ENCODE results near the gene NEURL4.
"Not testable (repeated sequence)": the region's sequence is repeated elsewhere in the genome, so short reads cannot be mapped to it uniquely, and the experiment has no call there.

The NEURL4 gene

DNA sequence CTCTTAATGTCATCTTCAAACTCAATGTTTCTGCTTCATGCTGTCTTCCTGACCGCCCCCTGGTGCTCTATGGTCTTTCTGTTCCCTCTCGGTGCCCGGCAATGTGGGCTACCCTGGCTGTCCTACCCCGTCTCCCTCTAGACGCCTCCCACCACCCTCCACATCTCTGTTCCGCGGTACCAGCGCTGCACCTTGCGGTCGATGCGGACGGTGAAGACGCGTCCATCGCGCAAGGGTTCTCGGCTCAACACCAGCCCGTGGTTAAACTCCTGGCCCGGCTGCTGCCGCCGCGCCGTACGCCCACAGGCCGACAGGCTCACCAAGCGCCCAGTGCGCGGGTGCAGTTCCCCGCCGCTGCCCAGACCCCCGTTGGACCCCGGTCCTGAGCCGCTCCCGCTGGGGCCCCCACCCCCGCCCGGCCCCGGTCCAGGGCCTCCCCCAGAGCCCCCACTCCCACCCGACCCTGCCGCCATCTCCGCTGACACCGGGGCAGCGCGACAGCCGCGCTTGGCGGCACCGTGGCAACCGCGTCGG lies at the start of gene NEURL4:
Gene NEURL4, minus strand, starts transcription at position 496 of the 534 bp plus-strand sequence. Its CDS starts 23 bp downstream, at position 473.
- no peak for DNase-seq (ENCODE audit: low read depth)

DNA sequence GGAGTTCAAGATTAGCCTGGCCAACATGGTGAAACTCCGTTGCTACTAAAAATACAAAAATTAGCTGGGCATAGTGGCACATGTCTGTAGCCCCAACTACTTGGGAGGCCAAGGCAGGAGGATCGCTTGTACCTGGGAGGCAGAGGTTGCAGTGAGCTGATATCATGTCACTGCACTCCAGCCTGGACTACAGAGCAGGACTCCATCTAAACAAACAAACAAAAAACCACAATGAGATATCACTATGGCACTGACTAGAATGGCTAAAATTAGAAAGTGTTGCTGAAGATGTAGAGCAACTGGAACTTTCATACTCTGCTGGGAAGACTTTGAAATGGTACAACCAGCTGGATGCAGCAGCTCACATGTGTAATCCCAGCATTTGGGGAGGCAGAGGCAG lies 45.2 kb upstream of the NEURL4 start:
- no peak for DNase-seq (ENCODE audit: low read depth)

DNA sequence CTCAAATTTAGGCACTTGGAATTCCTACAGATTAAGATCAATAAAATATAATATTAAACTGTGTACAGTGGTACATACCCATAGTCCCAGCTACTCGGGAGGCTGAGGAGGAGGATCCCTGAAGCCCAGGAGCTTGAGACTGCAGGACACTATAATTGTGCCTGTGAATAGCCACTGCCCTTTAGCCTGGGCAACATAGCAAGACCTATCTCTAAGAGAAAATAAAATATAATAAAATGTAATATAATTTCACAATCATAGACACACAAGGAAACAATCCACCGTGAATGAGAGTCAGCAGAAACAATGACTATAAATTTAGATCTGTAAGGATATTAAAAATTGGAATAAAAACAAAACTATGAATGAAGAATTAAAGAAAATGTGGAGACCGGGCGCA lies 41.7 kb upstream of the NEURL4 start:
- DNase-seq (ENCODE audit: low read depth) = no peak

DNA sequence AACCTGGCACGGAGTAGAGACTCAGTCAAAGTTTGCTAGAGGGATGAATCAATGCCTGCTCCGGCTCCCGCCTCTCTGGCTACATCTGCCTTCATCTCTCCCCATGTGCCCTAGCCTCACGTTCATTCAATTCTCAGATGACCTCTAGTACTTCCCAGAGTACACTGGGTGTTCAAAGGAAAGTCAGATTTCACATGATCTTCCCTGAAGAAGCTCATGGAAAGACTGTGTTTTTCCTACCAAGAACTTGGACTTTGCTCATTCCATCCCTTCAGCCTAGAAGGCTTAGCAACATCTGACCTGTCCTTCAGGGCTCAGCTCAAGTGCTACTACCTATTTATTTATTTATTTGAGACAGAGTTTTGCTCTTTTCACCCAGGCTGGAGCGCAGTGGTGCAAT lies 40.7 kb upstream of the NEURL4 start:
- DNase-seq (ENCODE audit: low read depth) = no peak

DNA sequence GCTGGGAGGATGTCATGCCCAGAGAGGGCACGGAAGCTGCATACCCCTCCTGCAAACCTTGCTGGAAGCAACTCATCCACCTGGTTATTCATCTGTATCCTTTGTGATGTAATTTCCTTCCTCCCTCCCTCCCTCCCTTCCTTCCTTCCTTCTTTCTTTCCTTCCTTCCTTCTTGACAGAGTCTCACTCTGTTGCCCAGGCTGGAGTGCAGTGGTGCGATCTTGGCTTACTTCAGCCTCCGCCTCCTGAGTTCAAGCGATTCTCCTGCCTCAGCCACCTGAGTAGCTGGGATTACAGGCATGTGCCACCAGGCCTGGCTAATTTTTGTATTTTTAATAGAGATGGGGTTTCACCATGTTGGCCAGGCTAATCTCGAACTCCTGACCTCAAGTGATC lies 39.5 kb upstream of the NEURL4 start:
- DNase-seq (ENCODE audit: low read depth) = not testable (repeated sequence)

DNA sequence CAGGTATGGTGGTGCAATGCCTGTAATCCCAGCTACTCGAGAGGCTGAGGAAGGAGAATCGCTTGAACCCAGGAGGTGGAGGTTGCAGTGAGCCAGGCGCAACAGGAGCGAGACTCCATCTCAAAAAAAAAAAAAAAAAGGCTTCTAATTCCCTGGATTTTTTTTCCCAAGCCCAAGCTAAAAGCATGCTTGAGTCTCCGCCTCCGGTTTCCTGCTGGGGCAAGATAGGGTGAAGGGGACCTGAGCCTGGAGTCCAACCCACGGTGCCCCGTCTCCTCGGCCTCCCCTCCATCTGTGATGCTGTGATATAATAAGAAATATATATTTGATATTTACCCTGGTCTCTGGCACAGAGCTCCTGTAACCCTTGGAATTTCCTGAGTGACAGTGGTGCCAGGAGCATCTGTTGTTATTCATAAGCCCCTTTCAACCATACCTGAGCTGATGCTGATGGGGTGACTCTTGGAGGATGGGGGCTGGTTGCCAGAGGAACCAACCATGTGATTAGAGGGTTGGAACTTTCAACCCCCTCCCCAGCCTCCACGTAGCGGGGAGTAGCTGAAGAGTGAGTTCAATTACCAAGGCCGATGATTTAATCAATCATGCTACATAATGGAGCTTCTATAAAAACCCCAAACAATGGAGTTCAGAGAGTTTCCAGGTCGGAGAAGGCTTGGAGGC lies 38.9 kb upstream of the NEURL4 start:
- no peak for DNase-seq (ENCODE audit: low read depth)

DNA sequence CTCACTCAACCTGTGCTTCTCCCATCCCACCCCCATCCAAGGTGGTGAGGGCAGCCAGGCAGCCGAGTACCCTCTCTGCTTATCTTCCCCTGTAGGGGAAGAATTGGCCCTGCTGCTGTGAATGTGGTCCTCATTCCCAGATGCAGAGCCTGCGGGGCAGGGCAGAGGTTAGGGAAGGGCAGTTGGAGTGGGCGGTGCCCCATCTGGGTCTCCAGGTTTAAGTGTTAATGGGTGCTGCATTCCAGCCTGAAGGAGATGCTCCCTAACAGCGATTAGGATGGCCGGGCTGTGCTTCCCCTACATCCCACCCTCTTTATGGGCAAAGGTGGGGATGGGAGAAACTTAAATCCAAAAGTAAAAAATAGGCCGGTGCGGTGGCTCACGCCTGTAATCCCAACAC lies 37.9 kb upstream of the NEURL4 start:
- DNase-seq (ENCODE audit: low read depth) = no peak

DNA sequence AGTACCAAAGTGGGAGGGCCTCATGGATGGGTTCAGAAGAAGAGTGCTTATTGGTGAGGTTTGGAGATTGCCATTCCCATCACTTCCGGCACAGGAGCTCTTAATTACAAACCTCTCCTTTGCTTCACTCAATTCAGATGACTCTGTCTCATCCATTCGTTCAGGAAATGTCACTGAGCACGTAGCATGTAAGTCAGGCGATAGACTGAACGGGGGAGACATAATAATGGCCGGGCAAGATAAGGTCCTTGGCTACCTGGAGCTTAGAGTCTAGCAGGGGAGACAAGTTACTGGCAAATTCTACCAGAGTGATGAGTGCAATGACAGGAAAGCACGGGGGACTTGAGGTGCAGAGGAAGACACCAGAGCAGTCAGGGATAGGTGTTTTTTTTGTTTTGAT lies 36.8 kb upstream of the NEURL4 start:
- DNase-seq (ENCODE audit: low read depth) = not testable (repeated sequence)

DNA sequence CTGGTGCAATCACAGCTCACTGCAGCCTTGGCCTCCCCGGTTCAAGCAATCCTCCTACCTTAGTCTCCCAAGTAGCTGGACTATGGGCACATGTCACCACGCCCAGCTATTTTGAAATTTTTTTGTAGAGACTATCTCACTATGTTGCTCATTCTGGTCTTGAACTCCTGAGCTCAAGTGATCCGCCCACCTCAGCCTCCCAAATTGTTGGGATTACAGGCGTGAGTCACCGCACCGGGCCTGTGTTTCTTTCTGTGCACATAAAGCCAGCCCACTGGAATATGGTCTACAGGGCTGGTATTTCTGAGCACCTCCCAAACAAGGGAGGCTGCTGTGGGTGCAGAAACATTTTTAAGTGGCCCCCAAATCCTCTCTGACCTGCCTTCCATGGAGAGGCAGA lies 34.2 kb upstream of the NEURL4 start:
- no peak for DNase-seq (ENCODE audit: low read depth)

DNA sequence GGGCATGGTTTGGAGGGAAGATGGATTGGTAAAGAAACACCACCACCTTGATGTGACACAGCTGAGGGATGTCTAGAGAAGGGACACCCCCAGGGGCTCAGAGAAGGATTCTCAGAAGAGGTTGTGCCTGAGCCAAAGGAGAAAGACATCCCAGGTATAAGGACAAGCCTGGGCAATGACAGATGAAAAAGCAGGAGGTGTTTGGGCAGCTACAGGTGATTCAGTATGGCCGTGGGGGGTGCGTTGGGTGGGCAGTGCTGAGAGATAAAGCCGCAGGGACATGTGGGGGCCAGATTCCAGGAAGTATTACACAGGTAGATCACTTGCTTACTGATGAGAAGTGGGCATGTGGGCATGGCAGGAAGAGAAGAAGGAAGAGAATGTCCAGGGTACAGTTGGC lies 32.8 kb upstream of the NEURL4 start:
- DNase-seq (ENCODE audit: low read depth) = no peak

DNA sequence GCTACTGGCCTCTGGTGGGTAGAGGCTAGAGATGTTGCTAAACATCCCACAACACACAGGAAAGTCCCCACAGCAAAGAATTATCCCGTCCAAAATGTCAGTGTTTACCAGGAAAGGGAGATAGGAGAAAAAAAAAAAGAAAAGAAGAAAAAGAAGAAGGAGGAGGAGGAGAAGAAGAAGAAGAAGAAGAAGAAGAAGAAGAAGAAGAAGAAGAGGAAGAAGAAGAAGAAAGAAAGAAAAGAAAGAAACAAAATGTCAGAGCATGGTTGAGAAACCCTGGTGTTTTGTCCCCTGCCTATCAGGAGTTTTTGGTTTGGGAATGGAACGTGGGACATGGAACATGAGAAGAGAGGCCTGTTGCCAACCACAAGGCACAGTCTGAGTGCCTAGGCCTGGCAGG lies 28.2 kb upstream of the NEURL4 start:
- no peak for DNase-seq (ENCODE audit: low read depth)

DNA sequence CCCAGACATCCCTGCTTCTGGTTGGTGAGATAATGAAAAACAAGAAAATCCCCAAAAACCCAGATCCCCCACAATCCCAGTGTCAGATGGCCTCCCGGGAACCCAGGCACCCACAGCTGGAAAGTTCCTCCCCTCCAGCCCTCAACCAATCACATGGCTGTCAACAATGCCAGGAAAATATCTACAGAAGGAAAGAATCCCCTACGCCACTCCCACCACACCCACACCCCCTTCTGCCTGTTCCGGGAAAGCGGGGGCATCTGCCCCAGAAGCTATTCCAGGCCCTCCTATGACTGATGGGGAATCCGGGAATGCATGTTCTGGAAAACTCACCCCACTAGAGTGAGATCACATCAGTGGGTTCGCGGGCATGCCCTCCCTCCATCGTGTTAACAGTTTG lies 27.6 kb upstream of the NEURL4 start:
- DNase-seq (ENCODE audit: low read depth) = no peak

DNA sequence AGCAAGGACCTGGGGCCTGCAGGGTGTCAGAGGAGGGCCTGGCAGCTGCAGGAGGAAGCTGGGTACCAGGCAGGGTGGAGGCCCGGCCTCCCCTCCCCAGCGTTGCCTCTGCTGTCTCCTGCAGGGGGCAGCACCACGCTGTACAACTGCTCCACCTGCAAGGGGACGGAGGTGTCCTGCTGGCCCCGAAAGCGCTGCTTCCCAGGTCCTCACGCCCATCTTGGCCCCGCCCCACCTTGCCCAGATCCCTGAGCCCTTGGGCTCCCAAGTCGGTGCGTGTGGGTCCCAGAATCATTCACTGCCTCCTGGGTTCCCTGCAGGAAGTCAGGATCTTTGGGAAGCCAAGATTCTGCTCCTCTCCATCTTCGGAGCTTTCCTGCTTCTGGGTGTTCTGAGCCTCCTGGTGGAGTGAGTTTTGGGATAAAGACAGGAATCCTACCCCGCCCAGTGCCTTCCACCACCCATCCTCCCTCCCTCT lies 27.0 kb upstream of the NEURL4 start:
- no peak for DNase-seq (ENCODE audit: low read depth)

DNA sequence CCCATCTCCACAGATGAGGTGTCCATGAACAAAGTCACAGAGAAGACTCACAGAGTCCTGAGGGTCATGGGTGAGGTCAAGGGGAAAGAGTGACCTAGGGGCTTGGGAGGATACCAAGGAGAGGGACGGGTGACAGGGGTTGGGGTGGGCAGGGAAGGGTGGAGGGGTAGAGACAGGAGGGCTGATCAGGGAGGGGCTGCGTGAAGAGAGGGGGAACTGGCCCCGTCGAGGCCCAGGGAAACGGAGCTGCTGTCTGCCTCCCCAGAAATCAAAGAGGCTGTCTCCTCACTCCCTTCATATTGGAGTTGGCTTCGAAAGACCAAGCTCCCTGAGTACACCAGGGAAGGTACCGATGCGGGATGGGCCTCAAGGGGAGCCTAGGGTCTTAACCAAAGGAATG lies 26.4 kb upstream of the NEURL4 start:
- no peak for DNase-seq (ENCODE audit: low read depth)

DNA sequence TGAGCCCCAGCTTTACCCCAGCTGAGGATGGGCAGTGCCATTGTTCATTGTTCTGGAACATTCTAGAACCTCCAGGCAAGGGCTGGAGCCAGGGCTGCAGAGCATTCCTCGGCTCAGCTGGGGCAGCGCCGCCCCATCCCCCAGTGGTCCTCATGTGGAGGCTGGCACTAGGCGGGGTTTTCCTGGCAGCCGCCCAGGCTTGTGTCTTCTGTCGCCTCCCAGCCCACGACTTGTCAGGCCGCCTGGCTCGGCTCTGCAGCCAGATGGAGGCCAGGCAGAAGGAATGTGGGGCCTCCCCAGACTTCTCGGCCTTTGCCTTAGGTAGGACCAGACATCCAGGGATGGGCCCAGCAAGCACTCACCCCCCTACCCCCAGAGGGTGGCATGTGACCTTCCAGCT lies 25.9 kb upstream of the NEURL4 start, which contains the start of gene TMEM95:
Gene TMEM95, plus strand, starts transcription at position 104 of the 400 bp plus-strand sequence. Its CDS starts 49 bp downstream, at position 153.
- DNase-seq (ENCODE audit: low read depth) = no peak

DNA sequence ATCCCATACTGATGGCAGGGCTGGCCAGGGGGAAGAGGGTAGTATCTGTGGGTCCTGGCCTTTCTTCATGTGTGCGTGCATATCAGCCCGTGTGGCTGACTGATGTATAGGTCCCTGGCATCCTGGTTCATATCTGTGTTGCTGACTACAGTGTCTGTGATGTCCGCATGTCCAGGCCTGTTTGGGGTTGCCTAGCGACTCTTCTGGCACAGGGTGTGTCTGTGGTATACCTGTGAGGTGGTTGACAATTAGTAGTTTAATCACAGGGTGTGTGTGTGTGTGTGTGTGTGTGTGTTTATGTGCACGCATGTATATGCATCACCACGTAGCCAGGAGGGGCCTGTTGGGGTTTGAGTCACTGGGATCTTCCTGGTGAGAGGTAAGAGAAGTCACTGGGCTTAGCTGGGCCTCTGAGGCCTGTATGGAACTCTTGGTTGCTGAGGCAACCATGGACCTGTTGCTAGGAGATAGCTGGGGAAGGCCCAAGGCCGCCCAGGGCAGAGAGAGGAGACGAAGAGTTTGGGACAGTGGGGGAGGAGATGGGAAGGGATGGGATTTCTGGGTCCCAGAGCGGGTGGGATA lies 25.2 kb upstream of the NEURL4 start:
- DNase-seq (ENCODE audit: low read depth) = no peak

DNA sequence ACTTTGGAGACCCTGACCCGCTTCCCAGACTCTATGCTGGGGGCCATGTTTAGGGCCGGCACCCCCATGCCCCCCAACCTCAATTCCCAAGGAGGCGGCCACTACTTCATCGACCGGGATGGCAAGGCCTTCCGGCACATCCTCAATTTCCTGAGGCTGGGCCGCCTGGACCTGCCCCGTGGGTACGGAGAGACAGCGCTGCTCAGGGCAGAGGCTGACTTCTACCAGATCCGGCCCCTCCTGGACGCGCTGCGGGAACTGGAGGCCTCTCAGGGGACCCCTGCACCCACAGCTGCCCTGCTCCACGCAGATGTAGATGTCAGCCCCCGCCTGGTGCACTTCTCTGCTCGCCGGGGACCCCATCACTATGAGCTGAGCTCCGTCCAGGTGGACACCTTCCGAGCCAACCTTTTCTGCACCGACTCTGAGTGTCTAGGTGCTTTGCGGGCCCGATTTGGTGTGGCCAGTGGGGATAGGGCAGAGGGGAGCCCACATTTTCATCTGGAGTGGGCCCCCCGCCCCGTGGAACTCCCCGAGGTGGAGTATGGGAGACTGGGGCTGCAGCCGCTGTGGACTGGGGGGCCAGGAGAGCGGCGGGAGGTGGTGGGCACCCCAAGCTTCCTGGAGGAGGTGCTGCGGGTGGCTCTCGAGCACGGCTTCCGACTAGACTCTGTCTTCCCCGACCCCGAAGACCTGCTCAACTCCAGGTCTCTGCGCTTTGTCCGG lies 23.9 kb upstream of the NEURL4 start:
- DNase-seq (ENCODE audit: low read depth) = no peak

DNA sequence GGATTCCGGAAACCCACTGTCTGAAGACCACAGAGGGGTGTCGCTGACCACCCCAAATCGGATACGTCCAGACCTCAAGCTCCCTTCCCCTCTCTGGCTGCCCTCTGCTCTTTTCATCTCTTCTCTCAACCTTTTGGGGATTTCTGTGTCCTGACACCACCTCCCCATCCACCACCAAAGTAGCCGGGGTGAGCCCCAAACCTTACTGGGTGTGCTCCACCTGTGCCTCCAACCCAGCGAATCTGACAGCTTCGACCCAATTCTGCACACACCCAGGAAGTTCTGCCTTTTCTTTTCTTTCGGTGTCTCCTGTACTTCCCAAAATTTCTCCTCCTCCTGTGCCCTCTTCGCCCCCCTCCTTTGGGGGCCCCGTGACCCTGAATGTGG lies 23.4 kb upstream of the NEURL4 start:
- no peak for DNase-seq (ENCODE audit: low read depth)

DNA sequence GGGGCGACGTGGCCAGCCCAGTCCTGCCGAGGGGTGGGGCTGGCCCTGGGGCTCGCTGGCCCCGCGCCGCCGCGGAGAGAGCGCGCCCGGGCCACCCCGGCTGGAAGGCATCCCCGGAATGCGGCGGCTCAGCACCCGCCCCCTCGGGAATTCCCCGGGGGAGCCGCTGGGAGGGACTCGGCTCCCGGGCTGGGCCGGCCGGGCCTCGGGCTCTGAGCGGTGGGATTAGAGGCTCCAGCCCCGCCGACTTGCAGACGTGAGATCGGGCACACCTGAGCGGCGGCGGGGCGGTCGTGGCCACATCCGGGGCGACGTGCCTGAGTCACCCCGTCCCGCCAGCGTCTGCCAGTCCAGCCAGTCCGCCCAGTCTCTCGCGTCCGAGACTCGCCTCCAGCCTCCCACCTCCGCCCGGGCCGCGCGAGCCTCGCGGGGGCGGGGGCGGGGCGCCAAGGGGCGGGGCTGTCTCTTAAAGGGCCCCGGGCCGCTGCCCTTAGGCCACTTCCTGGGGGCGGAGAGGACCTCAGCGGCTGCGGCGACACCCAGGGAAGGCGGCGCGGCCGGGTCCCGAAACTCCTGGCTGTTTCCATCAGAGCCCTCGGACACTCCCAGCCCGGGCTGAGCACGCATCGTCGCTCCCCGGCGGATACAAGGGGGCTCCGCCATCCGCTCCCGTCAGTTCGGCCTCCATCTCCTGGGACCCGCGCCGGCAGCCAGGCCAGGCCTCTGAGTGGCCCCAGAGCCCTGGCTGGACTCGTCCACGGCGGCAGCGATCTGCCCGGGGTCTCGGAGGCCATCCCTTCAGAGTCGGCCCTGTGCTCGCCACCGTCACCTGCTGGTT lies 22.7 kb upstream of the NEURL4 start, which contains the start of gene KCTD11:
Gene KCTD11, plus strand, starts transcription at position 498 of the 838 bp plus-strand sequence.
- peak; percentile 52 for DNase-seq (ENCODE audit: low read depth)

DNA sequence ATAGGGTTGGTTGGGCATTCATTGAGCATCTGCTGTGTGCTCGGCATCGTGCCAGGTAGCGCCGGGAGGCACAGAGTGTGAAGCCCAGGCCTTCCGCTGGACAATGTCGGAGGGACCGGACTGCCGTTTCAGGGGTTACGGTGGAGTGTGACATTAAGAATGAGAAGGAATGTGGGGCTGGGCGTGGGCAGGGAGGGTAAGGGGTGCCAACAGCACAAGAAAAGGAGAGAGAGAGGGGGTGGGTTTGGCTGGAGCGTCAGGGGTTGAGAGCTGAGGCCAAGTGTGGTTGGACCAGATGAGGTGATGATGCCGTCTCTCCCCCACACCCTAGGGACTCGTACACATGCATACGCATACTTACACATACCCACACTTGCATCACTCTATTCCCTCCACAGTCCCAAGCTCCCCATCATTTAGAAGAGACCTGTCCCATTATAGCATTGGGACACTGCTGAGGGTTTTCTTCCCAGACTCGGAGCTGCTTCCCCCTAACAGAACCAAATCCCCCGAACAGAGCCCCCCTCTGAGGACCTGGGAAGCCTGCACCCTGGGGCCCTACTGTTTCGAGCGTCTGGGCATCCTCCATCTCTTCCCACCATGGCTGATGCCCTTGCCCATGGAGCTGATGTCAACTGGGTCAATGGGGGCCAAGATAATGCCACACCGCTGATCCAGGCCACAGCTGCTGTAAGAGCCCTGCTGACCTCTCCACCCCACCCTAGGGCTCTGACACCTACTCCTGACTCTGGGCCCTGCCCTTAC lies 19.5 kb upstream of the NEURL4 start:
- DNase-seq (ENCODE audit: low read depth) = no peak

All from HS-27A (cell line).